Hepatocyte (in vitro differentiated cells): ENCODE results near the gene KRTAP25-1. TPM values are rescaled to one million over a fixed set of nuclear protein-coding genes. Genes with fewer than 3 reads are reported as not detected.

ENCODE experiments used
- DNase-seq: peaks from one replicate; pipeline ENCODE4 v3.0.0-alpha.2; 2016; ENCODE audit warnings: low spot score
- H2AFZ ChIP-seq: fragments of 200-600 bp; sonication (generic); 2 replicates; pipeline ENCODE4 v1.6.0; 2016; ENCODE audit warnings: antibody characterized with exemption, mild to moderate bottlenecking
- H3K27ac ChIP-seq: fragments of 200-600 bp; sonication (generic); 2 replicates; pipeline ENCODE4 v1.5.1; 2016; ENCODE audit warnings: mild to moderate bottlenecking
- H3K27me3 ChIP-seq: fragments of 200-600 bp; sonication (generic); 2 replicates; pipeline ENCODE4 v1.6.1; 2016
- H3K36me3 ChIP-seq: fragments of 200-600 bp; sonication (generic); replicated peaks from 2 replicates; pipeline ENCODE4 v1.5.1; 2016; ENCODE audit warnings: low read depth; ENCODE audit not compliant: insufficient read depth
- H3K4me1 ChIP-seq: fragments of 200-600 bp; sonication (generic); 2 replicates; pipeline ENCODE4 v1.5.1; 2016; ENCODE audit warnings: mild to moderate bottlenecking, moderate library complexity; ENCODE audit not compliant: insufficient read depth
- H3K4me2 ChIP-seq: fragments of 200-600 bp; sonication (generic); 2 replicates; pipeline ENCODE4 v1.6.0; 2016
- H3K4me3 ChIP-seq: fragments of 200-600 bp; sonication (generic); 2 replicates; pipeline ENCODE4 v1.5.1; 2016; ENCODE audit warnings: mild to moderate bottlenecking
- H3K79me2 ChIP-seq: fragments of 200-600 bp; sonication (generic); 2 replicates; pipeline ENCODE4 v1.6.0; 2017; ENCODE audit warnings: mild to moderate bottlenecking
- H3K9me2 ChIP-seq: fragments of 200-600 bp; sonication (generic); replicated peaks from 2 replicates; pipeline ENCODE4 v1.6.0; 2017; ENCODE audit warnings: mild to moderate bottlenecking; ENCODE audit not compliant: insufficient read depth
- H3K9me3 ChIP-seq: fragments of 200-600 bp; sonication (generic); 2 replicates; pipeline ENCODE4 v1.5.1; 2016; ENCODE audit warnings: low read depth, mild to moderate bottlenecking
- H4K20me1 ChIP-seq: fragments of 200-600 bp; sonication (generic); 2 replicates; pipeline ENCODE4 v1.6.0; 2016; ENCODE audit warnings: mild to moderate bottlenecking; ENCODE audit not compliant: insufficient read depth, poor library complexity, severe bottlenecking
- EZH2 ChIP-seq: fragments of 200-600 bp; sonication (generic); IDR thresholded peaks from 2 replicates; pipeline ENCODE4 v1.6.1; 2016; ENCODE audit warnings: antibody characterized with exemption, mild to moderate bottlenecking, borderline replicate concordance
- EZH2phosphoT487 ChIP-seq: fragments of 200-600 bp; sonication (generic); IDR thresholded peaks from one replicate; pipeline ENCODE4 v1.6.1; 2018; ENCODE audit warnings: antibody characterized with exemption, mild to moderate bottlenecking, low read depth, moderate library complexity; ENCODE audit not compliant: unreplicated experiment, severe bottlenecking
- WGBS: methylation state at CpG from one replicate; pipeline ENCODE4 v1.1.6; 2016; ENCODE audit warnings: low lambda C conversion rate; ENCODE audit errors: missing lambda C conversion rate; 5-methylcytosine and 5-hydroxymethylcytosine counted together
- polyA plus RNA-seq: library from polyadenylated mRNA; unstranded; fragments of >200 nt; fragmentation: Nextera tagmentation; extraction: Ambion mirVana; gene quantifications from 2 replicates; pipeline ENCODE4 v1.2.1, GENCODE V29; 2016
- total RNA-seq: library from RNA; depleted of rRNA; stranded (reverse); fragments of >200 nt; gene quantifications from 2 replicates; pipeline ENCODE4 v1.2.3, GENCODE V29; 2014
- TF ChIP-seq, protein P1 (sequence below): fragments of 200-600 bp; sonication (generic); IDR thresholded peaks from 2 replicates; pipeline ENCODE4 v1.5.1; 2016; ENCODE audit warnings: antibody characterized with exemption, mild to moderate bottlenecking; ENCODE audit not compliant: poor library complexity

Gene KRTAP25-1
- total and polyA plus RNA-seq, 2 experiments from 2014 or later, result not detected

DNA sequence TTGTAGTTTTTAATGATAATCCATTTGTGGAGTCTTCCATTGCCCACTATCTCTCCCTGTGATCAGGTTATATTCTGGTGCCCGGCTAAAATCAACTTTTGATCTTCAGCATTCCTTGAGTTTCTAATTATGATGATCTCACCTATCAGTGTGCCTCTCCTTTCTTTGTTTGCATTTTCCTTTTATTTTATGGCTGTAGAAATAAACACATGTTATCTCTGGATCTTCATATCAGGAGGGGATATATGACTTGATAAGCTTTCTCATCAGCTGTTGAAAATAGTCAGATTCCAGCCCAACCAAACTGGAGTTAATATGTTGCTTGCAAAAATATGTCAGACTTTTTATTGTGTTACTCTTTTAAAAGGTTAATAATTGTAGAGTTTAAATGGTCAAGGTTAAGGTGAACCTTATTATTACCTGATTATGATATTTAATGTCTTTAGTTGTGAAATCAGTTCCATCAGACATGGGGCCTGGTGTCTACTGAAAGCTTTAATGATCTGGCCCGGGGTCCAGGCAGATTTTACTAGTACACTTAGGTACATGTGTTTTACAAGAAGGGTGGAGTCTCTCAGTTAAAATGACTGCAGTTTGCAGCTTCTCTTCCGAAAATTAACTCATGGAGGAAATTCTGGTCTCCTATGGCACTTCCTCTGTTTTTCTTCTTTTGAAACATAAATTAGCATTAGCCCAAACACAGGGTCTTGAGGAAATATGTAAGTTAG lies 19.3 kb downstream of the KRTAP25-1 start:
- TF ChIP-seq EZH2phosphoT487, result no peak
- Histone ChIP-seq H3K9me2 (no peaks in the 10 kb centered on the region), H3K79me2 (no peaks in the 10 kb centered on the region), H3K27ac (peak overlapping the region; percentile 3), H3K4me1 (peaks cover 8% of the 10 kb centered on the region), H2AFZ (no peak overlapping the region), H3K36me3 (no peaks in the 10 kb centered on the region), H3K4me2 (no peak overlapping the region), H3K4me3 (no peak overlapping the region), H3K9me3 (no peaks in the 10 kb centered on the region), H4K20me1 (no peaks in the 10 kb centered on the region), H3K27me3 (no peaks in the 10 kb centered on the region)
- WGBS, result 40% methylated on average over 3 of the region's 3 CpGs
- no peak for DNase-seq

DNA sequence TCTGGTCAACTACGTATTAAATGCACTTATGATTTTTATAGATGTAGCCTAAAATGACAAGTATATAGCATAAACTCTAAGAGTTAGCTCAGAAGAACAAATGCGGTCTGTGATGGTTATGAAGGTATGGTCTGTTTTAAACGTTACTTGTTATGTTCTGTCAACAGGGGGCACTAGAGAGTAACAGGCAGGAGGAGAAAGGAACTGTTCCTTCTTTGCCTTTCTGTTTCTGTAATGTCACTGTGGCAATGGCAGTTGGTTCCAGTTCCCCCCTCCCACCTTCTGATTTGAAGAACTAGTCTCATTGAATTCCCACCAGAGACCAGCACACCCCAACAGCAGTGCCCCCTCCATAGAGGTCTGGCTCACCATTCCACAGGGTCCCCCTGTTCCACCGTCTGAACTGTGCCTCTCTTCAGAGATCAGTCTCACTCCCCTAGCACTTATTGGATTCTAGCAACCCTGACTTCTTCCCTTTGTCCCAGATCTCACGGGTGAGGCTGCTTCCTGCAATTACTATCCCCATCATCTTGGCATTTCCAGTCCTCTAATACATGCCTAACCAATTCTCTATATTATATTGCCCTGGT lies 20.6 kb downstream of the KRTAP25-1 start:
- Histone ChIP-seq H3K4me1 (peaks cover 8% of the 10 kb centered on the region), H2AFZ (no peak overlapping the region), H3K36me3 (no peaks in the 10 kb centered on the region), H3K27me3 (no peaks in the 10 kb centered on the region), H3K9me2 (no peaks in the 10 kb centered on the region), H3K4me3 (no peak overlapping the region), H3K4me2 (no peak overlapping the region), H4K20me1 (no peaks in the 10 kb centered on the region), H3K9me3 (no peaks in the 10 kb centered on the region), H3K27ac (peak overlapping the region; percentile 71), H3K79me2 (no peaks in the 10 kb centered on the region)
- 56% methylated on average over 5 of the region's 5 CpGs for WGBS
- no peak for TF ChIP-seq EZH2
- TF ChIP-seq, protein P1, sequence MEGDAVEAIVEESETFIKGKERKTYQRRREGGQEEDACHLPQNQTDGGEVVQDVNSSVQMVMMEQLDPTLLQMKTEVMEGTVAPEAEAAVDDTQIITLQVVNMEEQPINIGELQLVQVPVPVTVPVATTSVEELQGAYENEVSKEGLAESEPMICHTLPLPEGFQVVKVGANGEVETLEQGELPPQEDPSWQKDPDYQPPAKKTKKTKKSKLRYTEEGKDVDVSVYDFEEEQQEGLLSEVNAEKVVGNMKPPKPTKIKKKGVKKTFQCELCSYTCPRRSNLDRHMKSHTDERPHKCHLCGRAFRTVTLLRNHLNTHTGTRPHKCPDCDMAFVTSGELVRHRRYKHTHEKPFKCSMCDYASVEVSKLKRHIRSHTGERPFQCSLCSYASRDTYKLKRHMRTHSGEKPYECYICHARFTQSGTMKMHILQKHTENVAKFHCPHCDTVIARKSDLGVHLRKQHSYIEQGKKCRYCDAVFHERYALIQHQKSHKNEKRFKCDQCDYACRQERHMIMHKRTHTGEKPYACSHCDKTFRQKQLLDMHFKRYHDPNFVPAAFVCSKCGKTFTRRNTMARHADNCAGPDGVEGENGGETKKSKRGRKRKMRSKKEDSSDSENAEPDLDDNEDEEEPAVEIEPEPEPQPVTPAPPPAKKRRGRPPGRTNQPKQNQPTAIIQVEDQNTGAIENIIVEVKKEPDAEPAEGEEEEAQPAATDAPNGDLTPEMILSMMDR, result peak; percentile 32
- no peak for TF ChIP-seq EZH2phosphoT487
- DNase-seq, result peak; percentile 23

DNA sequence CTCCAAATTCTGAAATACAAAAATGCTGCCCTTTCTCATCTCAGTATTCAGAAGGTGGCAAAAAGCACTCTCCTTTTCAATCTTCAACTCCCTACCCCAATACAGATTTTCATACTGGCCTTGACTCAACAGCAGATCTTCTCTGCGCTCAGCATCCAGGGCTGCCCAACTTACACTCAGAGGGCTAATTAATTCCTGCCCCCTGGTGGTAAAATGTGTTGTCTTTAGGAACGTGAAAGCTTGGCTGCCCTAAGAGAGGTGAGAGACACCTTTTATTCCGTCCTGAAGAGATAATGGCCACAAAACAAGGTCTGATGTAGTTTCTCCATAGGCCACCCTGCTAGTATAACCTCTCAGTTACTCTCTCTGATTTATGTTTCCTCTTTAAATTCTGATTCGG lies 31.5 kb downstream of the KRTAP25-1 start:
- H4K20me1 ChIP-seq, result no peaks in the 10 kb centered on the region
- H3K4me3 ChIP-seq, result no peak overlapping the region
- no peak overlapping the region for H3K4me2 ChIP-seq
- H2AFZ ChIP-seq, result no peak overlapping the region
- H3K27ac ChIP-seq, result no peak overlapping the region
- TF ChIP-seq, protein P1, result peak; percentile 30
- no peak for TF ChIP-seq EZH2
- peak; percentile 56 for DNase-seq
- no peaks in the 10 kb centered on the region for H3K79me2 ChIP-seq
- 59% methylated on average over 4 of the region's 4 CpGs for WGBS
- no peaks in the 10 kb centered on the region for H3K36me3 ChIP-seq
- no peaks in the 10 kb centered on the region for H3K9me2 ChIP-seq
- H3K4me1 ChIP-seq, result no peaks in the 10 kb centered on the region
- H3K27me3 ChIP-seq, result no peaks in the 10 kb centered on the region
- H3K9me3 ChIP-seq, result no peaks in the 10 kb centered on the region

DNA sequence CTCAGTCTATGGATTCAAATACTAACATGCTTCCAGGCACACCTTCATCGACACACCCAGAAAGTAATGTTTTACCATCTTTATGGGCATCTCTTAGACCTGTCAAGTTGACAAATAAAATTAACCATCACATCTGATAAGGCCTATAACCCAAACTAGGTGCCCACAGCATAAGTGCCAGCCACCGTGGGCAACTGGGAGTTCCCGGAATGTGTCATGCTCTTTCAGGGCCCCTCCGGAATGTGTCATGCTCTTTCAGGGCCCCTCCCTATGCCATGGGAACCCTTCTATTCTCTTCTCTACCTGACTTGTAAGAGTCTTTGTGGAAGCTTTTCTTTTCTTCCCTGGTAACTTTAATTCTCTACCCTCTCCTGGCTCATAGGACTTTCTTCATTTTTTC lies 33.2 kb downstream of the KRTAP25-1 start:
- no peak for DNase-seq
- no peaks in the 10 kb centered on the region for H3K9me3 ChIP-seq
- H3K4me1 ChIP-seq, result no peaks in the 10 kb centered on the region
- H3K4me3 ChIP-seq, result no peak overlapping the region
- no peak overlapping the region for H3K4me2 ChIP-seq
- no peaks in the 10 kb centered on the region for H4K20me1 ChIP-seq
- WGBS, result 84% methylated on average over 4 of the region's 4 CpGs
- H2AFZ ChIP-seq, result no peak overlapping the region
- no peaks in the 10 kb centered on the region for H3K9me2 ChIP-seq
- no peaks in the 10 kb centered on the region for H3K79me2 ChIP-seq
- no peaks in the 10 kb centered on the region for H3K36me3 ChIP-seq
- H3K27ac ChIP-seq, result no peak overlapping the region
- TF ChIP-seq, protein P1, result no peak
- TF ChIP-seq EZH2, result no peak
- TF ChIP-seq EZH2phosphoT487, result no peak
- no peaks in the 10 kb centered on the region for H3K27me3 ChIP-seq
